Measurements from ENCODE around the gene STYXL2. TPM values are rescaled to one million over a fixed set of nuclear protein-coding genes. Genes with fewer than 3 reads are reported as not detected.

Gene STYXL2
- total RNA-seq, 2 experiments from 2014 or later, result not detected

DNA sequence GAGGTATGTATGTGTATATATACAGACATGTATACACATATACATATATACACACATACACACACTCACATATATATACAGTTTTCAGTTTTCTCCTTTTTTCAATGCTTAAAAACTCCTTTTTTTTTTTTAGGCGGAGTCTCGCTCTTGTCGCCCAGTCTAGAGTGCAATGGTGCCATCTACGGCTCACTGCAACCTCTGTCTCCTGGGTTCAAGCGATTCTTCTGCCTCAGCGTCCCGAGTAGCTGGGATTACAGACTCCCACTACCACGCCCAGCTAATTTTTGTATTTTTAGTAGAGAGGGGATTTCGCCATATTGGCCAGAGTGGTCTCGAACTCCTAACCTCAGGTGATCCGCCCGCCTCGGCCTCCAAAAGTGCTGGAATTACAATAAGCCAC lies 27.0 kb downstream of the STYXL2 start:
- Histone ChIP-seq H2AFZ (ENCODE audit: low read length) (no peak overlapping the region), H3K79me2 (ENCODE audit: insufficient read depth, low read depth, low read length) (no peaks in the 10 kb centered on the region), H3K4me2 (ENCODE audit: low read length) (no peak overlapping the region), H3K36me3 (ENCODE audit: insufficient read depth, low read length) (no peaks in the 10 kb centered on the region), H4K20me1 (ENCODE audit: insufficient read depth, low read length) (no peaks in the 10 kb centered on the region), H3K27ac (ENCODE audit: low read depth, low read length, poor library complexity, severe bottlenecking) (no peak overlapping the region), H3K4me1 (ENCODE audit: insufficient read depth, low read length, poor library complexity, severe bottlenecking) (no peaks in the 10 kb centered on the region), H3K9me2 (ENCODE audit: insufficient read depth, low read length) (no peaks in the 10 kb centered on the region), H3K4me3 (ENCODE audit: low read depth, low read length, poor library complexity, severe bottlenecking) (no peak overlapping the region), H3K9me3 (ENCODE audit: low read length) (no peaks in the 10 kb centered on the region)
- ChIA-PET CTCF (ENCODE audit: unreplicated experiment) (no interaction called here), POLR2A (interaction anchor here (0.7 kb wide), 1 partner anchor 282 kb away, joined by 4 read pairs; no protein-coding TSS in a partner anchor)
- no peak for DNase-seq (ENCODE audit: low spot score)
- intact Hi-C loops (cut with micrococcal nuclease; ENCODE audit: unreplicated experiment), result no loop called here
- no TSS peak for BruUV-seq (replicated peaks)
- TF ChIP-seq CTCF (conservative IDR thresholded peaks at IDR 0.05; ENCODE audit: low read length), result no peak

GRCh38 chr1:167121375-167122120 lies 27.7 kb downstream of the STYXL2 start:
- ChIA-PET CTCF (ENCODE audit: unreplicated experiment) (no interaction called here), POLR2A (no interaction called here)
- Histone ChIP-seq H4K20me1 (ENCODE audit: insufficient read depth, low read length) (no peaks in the 10 kb centered on the region), H3K4me2 (ENCODE audit: low read length) (no peak overlapping the region), H3K79me2 (ENCODE audit: insufficient read depth, low read depth, low read length) (no peaks in the 10 kb centered on the region), H2AFZ (ENCODE audit: low read length) (no peak overlapping the region), H3K4me3 (ENCODE audit: low read depth, low read length, poor library complexity, severe bottlenecking) (no peak overlapping the region), H3K9me3 (ENCODE audit: low read length) (no peaks in the 10 kb centered on the region), H3K36me3 (ENCODE audit: insufficient read depth, low read length) (no peaks in the 10 kb centered on the region), H3K9me2 (ENCODE audit: insufficient read depth, low read length) (no peaks in the 10 kb centered on the region), H3K27ac (ENCODE audit: low read depth, low read length, poor library complexity, severe bottlenecking) (no peak overlapping the region), H3K4me1 (ENCODE audit: insufficient read depth, low read length, poor library complexity, severe bottlenecking) (no peaks in the 10 kb centered on the region)
- BruUV-seq (replicated peaks), result no TSS peak
- intact Hi-C loops (cut with micrococcal nuclease; ENCODE audit: unreplicated experiment), result no loop called here
- no peak for DNase-seq (ENCODE audit: low spot score)
- TF ChIP-seq CTCF (conservative IDR thresholded peaks at IDR 0.05; ENCODE audit: low read length) (no peak), EZH2phosphoT487 (IDR thresholded peaks at IDR 0.05; ENCODE audit: borderline replicate concordance, low read depth, low read length) (no peak)

GRCh38 chr1:167122121-167122480 lies 28.2 kb downstream of the STYXL2 start:
- no peak for DNase-seq (ENCODE audit: low spot score)
- intact Hi-C loops (cut with micrococcal nuclease; ENCODE audit: unreplicated experiment), result no loop called here
- no peaks in the 10 kb centered on the region for H3K9me2 ChIP-seq (ENCODE audit: insufficient read depth, low read length)
- CTCF ChIA-PET (ENCODE audit: unreplicated experiment), result no interaction called here
- H3K4me3 ChIP-seq (ENCODE audit: low read depth, low read length, poor library complexity, severe bottlenecking), result no peak overlapping the region
- H3K79me2 ChIP-seq (ENCODE audit: insufficient read depth, low read depth, low read length), result no peaks in the 10 kb centered on the region
- H2AFZ ChIP-seq (ENCODE audit: low read length), result no peak overlapping the region
- H3K4me1 ChIP-seq (ENCODE audit: insufficient read depth, low read length, poor library complexity, severe bottlenecking), result no peaks in the 10 kb centered on the region
- POLR2A ChIA-PET, result no interaction called here
- H3K4me2 ChIP-seq (ENCODE audit: low read length), result no peak overlapping the region
- H3K27ac ChIP-seq (ENCODE audit: low read depth, low read length, poor library complexity, severe bottlenecking), result no peak overlapping the region
- BruUV-seq (replicated peaks), result no TSS peak
- H3K36me3 ChIP-seq (ENCODE audit: insufficient read depth, low read length), result no peaks in the 10 kb centered on the region
- H3K9me3 ChIP-seq (ENCODE audit: low read length), result no peaks in the 10 kb centered on the region
- H4K20me1 ChIP-seq (ENCODE audit: insufficient read depth, low read length), result no peaks in the 10 kb centered on the region
- TF ChIP-seq CTCF (conservative IDR thresholded peaks at IDR 0.05; ENCODE audit: low read length) (no peak), EZH2phosphoT487 (IDR thresholded peaks at IDR 0.05; ENCODE audit: borderline replicate concordance, low read depth, low read length) (no peak)
